Hepatocyte (in vitro differentiated cells): ENCODE data around the gene MYO5C.

ENCODE experiments used
- CTCF ChIP-seq: fragments of 200-600 bp; sonication (generic); IDR thresholded peaks from 2 replicates; pipeline ENCODE4 v1.5.1; 2016; ENCODE audit warnings: antibody characterized with exemption, mild to moderate bottlenecking; ENCODE audit not compliant: poor library complexity
- EZH2 ChIP-seq: fragments of 200-600 bp; sonication (generic); IDR thresholded peaks from 2 replicates; pipeline ENCODE4 v1.6.1; 2016; ENCODE audit warnings: antibody characterized with exemption, mild to moderate bottlenecking, borderline replicate concordance

- TF ChIP-seq EZH2 (no peak), CTCF (no peak)
Measured at GRCh38 chr15:52213206-52213605, 82.4 kb downstream of the MYO5C start.
